GM21528 (cell line): ENCODE results near the gene GREM2.

Source experiments
- ATAC-seq: cut with Tn5 transposase; IDR thresholded peaks from one replicate; pipeline ENCODE4 v1.9.1; 2021; ENCODE audit warnings: mild to moderate bottlenecking, moderate library complexity; ENCODE audit not compliant: unreplicated experiment, low FRiP score

Gene GREM2

DNA sequence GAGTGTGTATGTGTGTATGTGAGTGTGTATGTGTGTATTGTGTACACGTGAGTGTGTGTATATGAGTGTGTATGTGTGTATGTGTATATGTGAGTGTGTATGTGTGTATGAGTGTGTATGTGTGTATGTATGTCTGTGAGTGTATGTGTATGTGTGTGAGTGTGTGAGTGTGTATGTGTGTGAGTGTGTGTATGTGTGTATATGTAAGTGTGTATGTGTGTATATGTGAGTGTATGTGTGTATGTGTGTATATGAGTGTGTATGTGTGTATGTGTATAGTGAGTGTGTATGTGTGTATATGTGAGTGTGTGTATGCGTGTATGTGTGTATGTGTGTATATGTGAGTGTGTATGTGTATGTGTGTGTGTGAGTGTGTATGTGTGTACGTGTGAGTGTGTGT, 49.2 kb downstream of the GREM2 start:
- ATAC-seq = no peak

GRCh38 chr1:240562111-240562590, 49.8 kb downstream of the GREM2 start:
- no peak for ATAC-seq

DNA sequence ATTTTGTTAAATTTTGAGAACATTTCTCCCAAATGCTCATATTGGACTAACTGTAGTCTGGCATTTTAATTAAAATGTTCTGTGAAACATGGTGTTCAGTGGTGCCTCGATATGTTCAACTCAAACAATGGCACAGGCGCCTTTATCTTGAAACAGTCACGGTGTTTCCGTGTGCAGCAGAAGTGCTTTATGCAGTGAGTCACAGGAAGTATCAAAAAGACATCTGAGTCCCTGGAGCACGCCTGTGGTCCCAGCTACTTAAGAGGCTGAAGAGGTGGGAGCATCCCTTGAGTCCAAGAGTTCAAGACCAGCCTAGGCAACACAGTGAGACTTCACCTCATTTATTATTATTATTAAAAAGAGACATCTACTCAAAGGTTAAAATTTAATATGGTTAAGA, 52.2 kb downstream of the GREM2 start:
- no peak for ATAC-seq

- no peak for ATAC-seq
Observed at GRCh38 chr1:240555524-240555923, 56.4 kb downstream of the GREM2 start.

DNA sequence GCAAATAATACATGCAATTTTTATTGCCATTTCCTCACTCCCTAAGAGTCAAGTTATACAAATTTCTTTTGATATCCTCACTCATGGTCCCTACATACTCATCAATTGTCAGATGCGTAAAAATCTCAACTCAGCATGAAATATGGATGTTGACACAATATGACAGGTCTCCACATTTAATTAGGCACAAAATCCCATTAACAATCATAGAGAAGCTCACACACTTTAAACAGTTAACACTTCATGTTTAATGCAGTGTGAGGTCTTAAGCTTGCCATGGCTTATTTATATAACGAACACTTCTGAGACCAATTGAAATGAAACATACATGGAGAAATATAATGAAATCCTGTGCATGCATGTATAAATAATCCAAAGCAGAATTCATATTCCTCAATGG, 58.6 kb downstream of the GREM2 start:
- no peak for ATAC-seq

- ATAC-seq = no peak
Observed at GRCh38 chr1:240539769-240540414, 72.1 kb downstream of the GREM2 start.

DNA sequence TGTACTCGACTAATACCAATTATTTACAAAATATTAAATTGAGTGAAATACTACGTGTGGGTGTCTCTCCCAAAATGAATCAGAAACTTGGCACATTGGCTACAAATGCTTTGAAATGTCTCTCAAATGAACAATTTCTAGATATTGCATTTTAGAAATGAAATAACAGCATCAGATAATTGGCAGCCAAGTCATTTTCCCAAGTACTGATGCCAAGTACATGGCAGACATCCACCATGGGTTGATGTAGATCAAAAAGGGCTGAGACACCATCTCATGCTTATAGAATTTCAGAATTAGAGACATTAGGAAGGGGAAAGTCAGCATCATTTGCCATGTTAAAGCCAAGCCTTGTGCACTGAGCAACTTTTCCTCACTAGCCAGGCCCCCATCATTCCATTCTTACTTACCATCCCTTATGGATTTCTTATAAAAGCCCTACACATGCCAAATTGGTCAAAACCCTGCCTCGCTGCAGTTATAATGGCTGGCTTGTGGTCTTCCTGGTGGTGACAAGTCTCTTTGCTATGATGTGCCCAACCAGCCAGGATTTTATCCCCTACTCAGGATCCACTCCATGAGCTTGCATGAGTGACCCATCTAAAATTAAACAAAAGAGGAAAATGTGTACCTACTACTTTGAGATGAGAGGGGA, 73.1 kb downstream of the GREM2 start:
- no peak for ATAC-seq

DNA sequence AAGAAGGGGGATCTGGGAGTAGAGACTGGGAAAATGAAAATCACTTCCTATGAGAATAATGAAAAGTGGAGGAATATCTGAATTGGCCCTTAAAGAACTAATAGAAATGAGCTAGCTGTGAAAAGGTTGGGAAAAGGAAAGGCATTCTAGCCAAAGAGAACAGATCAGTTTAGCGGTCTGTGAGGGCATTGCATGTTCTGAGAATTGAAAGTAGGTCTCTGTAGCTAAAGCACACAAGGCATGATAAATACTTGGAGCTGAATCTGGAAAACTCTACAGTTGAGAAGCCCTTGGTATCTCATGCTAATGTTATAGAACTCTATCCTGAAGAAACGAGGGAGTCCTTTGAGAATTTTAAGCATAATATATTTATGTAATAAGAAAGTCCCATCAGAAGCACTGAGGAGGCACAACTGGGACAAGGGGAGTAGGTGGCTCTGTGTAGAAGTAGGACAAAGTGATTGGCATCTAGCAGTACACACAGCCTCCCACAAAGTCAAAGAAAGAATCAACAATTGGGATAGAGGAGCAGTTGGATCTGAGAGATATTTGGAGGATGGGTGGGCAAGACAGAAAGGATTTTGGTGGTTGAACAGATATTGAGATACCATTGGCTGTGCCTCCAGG, 78.7 kb downstream of the GREM2 start:
- ATAC-seq = no peak

DNA sequence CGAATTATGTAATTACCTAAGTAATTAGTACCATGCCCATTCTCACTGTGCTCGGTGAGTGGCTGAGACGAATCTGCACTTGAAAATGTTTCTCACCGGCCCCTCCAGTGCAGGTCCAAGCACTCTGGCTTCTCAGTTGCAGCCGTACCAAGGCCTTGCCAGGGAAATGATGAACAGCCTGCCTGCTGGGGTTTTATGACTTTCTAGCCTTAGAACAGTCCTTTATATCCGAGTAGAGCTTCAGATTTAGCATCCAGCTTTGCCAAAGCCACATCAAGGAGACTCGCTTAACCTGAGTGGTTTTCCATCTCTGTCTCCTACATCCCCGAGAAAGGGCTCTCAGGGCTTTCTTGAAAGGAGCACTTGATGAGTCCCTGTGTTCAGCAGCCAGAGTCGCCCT, 83.4 kb downstream of the GREM2 start:
- ATAC-seq = no peak

DNA sequence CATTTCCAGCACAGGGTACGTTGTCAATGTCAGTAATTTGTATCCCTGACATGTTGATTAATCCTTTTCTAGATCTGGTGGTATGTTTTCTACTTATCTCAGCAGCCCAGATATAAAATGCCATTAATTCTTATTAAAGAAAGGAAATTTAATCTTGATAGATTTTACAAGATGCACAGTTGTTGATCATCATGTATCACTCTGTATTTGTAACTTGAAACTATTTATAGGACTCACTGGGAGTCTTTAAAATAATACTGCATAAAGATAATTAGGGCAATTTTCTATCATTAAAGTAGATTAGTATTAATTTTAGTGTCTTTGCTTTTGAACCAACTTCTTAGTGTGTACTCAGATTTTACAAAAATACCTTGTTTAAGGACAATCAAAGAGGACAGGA, 84.9 kb downstream of the GREM2 start:
- ATAC-seq = no peak

GRCh38 chr1:240526312-240526711, 85.6 kb downstream of the GREM2 start:
- no peak for ATAC-seq

DNA sequence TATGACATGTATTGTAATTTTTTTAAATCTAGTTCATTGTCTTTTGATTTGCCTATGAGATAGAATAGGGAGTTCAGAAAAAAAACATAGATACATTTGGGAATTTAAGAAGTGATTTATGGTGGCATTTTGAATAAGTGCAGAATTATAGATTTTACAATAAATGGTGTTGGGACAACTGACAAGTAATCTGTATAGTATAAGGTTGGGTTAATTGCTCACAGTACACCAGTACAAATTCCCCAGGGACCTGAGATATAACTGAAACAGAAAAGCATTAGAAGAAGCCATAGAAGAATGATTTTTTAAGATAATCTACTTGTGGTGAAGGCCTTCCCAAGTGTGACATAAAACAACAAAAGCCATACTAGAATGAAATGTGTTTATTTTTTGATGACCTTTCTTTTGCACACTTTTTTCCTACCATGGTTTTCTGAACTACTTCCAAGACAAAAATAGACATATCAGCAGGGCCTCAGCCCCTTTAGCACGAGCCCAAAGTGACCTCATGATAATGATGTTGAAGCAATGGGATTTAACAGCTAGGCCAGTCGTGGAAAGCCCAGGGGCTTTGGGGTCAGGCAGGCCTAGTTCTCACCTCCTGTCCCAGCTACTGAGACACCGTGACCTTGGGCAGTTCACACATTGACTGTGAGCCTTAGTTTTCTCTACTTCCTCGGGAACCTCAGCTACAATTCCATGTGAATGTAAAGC, 87.4 kb downstream of the GREM2 start:
- ATAC-seq = no peak

DNA sequence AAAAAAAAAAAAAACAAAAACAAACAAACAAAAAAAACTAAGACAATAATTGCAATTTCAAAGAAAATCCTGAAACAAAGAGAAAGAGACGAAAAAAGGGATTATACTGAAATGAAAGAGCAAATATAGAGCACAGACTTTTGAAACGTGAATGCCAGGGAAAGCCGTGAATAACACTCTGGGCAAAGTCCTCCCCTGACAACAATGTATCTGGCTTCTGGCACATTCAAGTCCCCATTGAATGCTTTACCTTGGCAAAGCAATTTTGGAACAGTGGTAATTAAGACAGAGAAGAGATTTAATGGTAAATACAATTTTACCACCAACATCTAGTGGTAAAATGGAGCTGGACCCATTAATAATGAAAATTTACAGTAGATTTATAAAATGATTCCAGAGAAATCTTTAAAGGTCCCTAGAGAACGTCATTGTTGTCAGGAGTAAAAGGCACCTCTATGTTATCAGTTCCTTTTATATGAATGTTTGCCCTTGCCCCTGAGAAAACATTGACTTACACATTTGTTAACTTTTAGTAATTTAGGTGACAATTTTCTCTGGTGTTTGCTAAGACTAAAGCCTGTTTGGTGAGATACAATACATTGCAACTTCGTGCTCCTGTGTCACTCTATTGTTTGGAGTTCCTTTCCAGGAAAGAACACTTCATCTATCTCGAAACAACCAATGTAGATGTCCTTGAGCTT, 89.7 kb downstream of the GREM2 start:
- no peak for ATAC-seq

DNA sequence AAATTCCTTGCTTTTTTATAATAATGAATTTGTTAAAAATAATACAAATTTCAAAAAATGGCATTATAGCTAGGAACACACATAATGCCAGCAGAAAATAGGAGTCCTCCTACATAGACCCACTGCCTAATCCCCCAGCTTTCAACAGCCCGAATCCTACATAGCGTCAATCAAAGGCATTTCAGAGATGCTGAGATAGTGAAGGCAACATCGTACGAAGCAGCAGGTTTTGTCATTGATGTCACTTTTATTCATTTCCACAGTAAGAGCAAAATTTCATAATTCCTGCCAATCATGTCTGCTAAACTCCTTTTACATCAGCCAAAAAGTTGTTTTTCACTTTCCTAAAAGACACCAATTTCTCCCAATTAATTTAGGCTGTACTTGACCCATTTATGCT, 94.1 kb downstream of the GREM2 start:
- no peak for ATAC-seq

DNA sequence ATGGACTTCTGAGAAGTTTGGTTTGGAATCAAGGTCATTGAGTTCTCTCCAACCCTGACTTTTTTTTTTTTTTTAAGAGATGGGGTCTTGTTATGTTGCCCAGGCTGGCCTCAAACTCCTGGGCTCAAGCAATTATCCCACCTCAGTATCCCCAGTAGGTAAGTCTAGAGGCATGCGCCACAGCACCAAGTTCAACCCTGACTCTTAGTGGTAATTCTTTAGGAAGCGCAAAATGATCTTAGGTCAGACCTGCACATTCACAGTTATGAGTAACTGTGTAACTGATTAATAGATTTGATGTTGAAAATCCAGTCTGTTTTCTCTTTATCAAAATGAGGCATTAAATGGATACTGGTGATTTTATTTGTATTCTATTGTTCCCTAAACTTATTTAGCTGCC, 95.9 kb downstream of the GREM2 start:
- ATAC-seq = no peak

DNA sequence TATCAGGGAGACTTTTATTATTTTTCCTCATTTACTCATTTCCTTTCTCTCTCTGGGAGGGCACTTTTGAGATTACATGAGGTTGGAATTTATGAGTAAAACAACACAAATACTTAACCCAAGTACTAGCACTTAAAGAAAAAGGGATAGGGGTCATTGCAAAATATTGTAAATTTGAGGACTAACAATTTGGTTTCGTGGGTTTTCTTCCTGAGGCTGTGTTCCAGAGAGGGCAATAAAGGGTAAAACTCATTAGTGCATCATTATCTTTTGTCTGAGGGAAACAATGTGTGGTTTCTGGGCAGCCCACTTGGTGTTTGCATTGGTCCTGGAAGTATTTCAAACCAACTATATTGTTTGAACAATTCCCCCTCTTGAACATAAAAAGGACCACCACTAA, 96.5 kb downstream of the GREM2 start:
- ATAC-seq = no peak

DNA sequence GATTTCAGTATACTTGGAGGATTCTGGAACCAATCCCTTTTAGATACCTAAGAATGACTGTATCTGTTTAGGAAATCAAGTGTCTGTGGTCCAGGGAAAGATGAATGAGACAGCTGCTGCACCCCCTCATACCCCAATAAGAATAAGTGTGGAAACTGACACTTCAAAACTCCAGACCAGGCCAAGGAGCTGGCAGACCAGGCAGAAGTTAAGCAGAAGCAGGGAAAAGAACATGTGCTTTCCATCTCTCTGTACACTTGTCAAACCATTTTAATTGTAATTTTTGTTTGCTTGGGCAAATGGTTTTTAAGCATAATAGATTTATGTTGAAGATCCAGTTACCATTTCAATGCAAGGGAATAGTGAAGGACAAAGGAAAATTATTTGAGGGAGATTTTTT, 100.2 kb downstream of the GREM2 start:
- no peak for ATAC-seq

- no peak for ATAC-seq
Observed at GRCh38 chr1:240508950-240509349, 103.0 kb downstream of the GREM2 start.

- no peak for ATAC-seq
Observed at GRCh38 chr1:240508201-240508600, 103.8 kb downstream of the GREM2 start.

- ATAC-seq = no peak
Observed at GRCh38 chr1:240506176-240506575, 105.8 kb downstream of the GREM2 start.

- no peak for ATAC-seq
Observed at GRCh38 chr1:240503558-240503957, 108.4 kb downstream of the GREM2 start.
